Activated naive CD4-positive, alpha-beta T cell treated with anti-CD3 and anti-CD28 coated beads, Interleukin-2, amount 10 ng/mL, durations not matched to agents 7 days and 5 days (primary cell): ENCODE data around the gene HPS3.
A peak's percentile ranks its signal among the peaks of the same experiment; 100 is the strongest.

Experiments used
- CTCF ChIA-PET: fragments of 350-600 bp; sonication (Branson Sonifier 250); formaldehyde crosslinking; loops from one replicate; lab custom pipeline; 2021; ENCODE audit warnings: antibody characterized with exemption; lab: Charles Lee
- DNase-seq: peaks from one replicate; pipeline ENCODE4 v3.0.0-alpha.2; 2020
- H3K27ac Mint-ChIP-seq: one replicate; pipeline ENCODE4 v1.8.0; 2021; ENCODE audit warnings: mild to moderate bottlenecking, moderate library complexity, mixed read lengths
- H3K27me3 Mint-ChIP-seq: one replicate; pipeline ENCODE4 v1.8.0; 2021; ENCODE audit warnings: mild to moderate bottlenecking, mixed read lengths
- H3K36me3 Mint-ChIP-seq: one replicate; pipeline ENCODE4 v1.8.0; 2021; ENCODE audit warnings: mixed read lengths
- H3K4me1 Mint-ChIP-seq: one replicate; pipeline ENCODE4 v1.8.0; 2021; ENCODE audit warnings: mixed read lengths
- H3K4me3 Mint-ChIP-seq: one replicate; pipeline ENCODE4 v1.8.0; 2021; ENCODE audit warnings: mild to moderate bottlenecking, moderate library complexity, mixed read lengths
- H3K9me3 Mint-ChIP-seq: one replicate; pipeline ENCODE4 v1.8.0; 2021; ENCODE audit warnings: mixed read lengths

HPS3 gene, protein sequence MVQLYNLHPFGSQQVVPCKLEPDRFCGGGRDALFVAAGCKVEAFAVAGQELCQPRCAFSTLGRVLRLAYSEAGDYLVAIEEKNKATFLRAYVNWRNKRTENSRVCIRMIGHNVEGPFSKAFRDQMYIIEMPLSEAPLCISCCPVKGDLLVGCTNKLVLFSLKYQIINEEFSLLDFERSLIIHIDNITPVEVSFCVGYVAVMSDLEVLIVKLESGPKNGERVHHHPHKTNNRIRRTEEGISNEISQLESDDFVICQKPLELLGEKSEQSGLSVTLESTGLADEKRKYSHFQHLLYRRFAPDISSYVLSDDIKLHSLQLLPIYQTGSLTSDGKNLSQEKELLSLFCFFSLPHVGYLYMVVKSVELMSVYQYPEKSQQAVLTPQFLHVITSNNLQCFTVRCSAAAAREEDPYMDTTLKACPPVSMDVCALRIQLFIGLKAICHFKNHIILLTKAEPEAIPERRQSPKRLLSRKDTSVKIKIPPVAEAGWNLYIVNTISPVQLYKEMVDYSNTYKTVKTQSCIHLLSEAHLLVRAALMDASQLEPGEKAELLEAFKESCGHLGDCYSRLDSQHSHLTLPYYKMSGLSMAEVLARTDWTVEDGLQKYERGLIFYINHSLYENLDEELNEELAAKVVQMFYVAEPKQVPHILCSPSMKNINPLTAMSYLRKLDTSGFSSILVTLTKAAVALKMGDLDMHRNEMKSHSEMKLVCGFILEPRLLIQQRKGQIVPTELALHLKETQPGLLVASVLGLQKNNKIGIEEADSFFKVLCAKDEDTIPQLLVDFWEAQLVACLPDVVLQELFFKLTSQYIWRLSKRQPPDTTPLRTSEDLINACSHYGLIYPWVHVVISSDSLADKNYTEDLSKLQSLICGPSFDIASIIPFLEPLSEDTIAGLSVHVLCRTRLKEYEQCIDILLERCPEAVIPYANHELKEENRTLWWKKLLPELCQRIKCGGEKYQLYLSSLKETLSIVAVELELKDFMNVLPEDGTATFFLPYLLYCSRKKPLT

GRCh38 chr3:149129326-149130205 lies at the start of gene HPS3:
Gene HPS3 (plus strand): TSS chr3:149129638. CDS start chr3:149129724, 86 bp downstream.
- no peaks in the 10 kb centered on the region for H3K9me3 Mint-ChIP-seq
- H3K27ac Mint-ChIP-seq = peak within 1 kb of the TSS; percentile 86
- H3K27me3 Mint-ChIP-seq = peaks cover 30% of the 10 kb centered on the region
- H3K4me3 Mint-ChIP-seq = peak within 1 kb of the TSS; percentile 82
- CTCF ChIA-PET = interaction anchor here (0.6 to 2.2 kb wide), 6 partner anchors 9 to 146 kb away, joined by 3 to 19 read pairs (median 4); no protein-coding TSS in a partner anchor
- DNase-seq = peak; percentile 90
- H3K4me1 Mint-ChIP-seq = peaks cover 39% of the 10 kb centered on the region
- H3K36me3 Mint-ChIP-seq = peaks cover 10% of the 10 kb centered on the region

GRCh38 chr3:149080011-149080698 lies 49.3 kb upstream of the HPS3 start:
- peaks cover 10% of the 10 kb centered on the region for H3K4me1 Mint-ChIP-seq
- no peak for DNase-seq
- H3K4me3 Mint-ChIP-seq = no peak overlapping the region
- no peaks in the 10 kb centered on the region for H3K27me3 Mint-ChIP-seq
- no peak overlapping the region for H3K27ac Mint-ChIP-seq
- CTCF ChIA-PET = no interaction called here
- H3K9me3 Mint-ChIP-seq = no peaks in the 10 kb centered on the region
- H3K36me3 Mint-ChIP-seq = peaks cover 5% of the 10 kb centered on the region

DNA sequence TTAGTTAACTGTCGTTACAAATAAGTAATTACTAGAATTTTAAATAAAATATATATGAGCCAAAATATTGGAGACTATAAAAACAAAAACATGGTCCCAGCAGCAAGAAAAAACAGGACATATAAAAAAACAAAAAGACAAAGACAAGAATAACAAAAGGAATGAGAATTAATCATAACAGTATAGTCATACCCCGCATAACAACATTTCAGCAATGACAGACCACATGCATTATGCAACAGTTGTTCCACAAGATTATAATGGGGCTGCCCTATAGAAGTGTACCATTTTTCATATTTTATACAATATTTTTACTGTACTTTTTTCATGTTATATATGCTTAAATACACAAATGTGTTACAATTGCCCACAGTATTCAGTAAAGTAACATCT lies 48.7 kb upstream of the HPS3 start:
- H3K27me3 Mint-ChIP-seq = no peaks in the 10 kb centered on the region
- CTCF ChIA-PET = no interaction called here
- peaks cover 6% of the 10 kb centered on the region for H3K36me3 Mint-ChIP-seq
- no peaks in the 10 kb centered on the region for H3K9me3 Mint-ChIP-seq
- H3K4me3 Mint-ChIP-seq = no peak overlapping the region
- peaks cover 14% of the 10 kb centered on the region for H3K4me1 Mint-ChIP-seq
- H3K27ac Mint-ChIP-seq = no peak overlapping the region
- DNase-seq = no peak

DNA sequence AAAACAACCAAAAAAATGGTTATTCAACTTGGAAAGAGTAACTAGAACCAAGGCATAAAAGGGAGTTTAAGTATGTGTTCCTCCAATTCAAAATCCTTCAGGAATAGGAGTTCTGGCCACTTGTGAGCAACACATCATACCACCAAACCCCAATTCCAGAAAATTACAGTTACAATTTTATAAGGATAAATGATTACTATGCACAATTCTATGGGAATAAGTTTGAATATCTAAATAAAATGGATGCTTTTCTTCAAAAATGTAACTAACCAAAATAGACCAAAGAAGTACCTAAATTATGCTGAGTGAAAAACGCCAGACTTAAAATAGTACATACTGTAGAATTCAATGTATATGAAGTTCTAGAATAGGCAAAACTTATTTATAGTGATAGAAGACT lies 47.7 kb upstream of the HPS3 start:
- no peak for DNase-seq
- Mint-ChIP-seq H3K4me1 (peaks cover 19% of the 10 kb centered on the region), H3K4me3 (no peak overlapping the region), H3K36me3 (peaks cover 6% of the 10 kb centered on the region), H3K27ac (no peak overlapping the region), H3K27me3 (no peaks in the 10 kb centered on the region), H3K9me3 (no peaks in the 10 kb centered on the region)
- CTCF ChIA-PET = no interaction called here

DNA sequence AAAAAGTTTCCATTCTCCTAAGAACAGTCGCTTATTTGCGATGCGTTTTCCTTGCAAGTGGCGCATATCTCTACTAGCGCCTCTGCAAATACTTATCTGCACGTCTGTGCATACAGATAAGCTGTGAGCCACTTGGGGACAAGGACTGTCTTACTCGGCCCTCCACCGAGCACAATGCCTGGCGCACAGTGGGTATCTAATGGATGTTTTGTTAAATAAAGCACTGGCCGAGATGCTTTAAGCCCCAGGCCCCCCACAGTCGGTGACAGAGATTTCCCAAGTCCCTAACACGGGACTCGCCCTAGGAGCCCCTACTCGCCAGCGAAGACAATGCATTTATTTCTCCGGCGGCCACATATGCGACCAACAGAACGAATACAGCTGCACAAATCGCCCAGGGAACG lies 43.6 kb upstream of the HPS3 start:
- DNase-seq = peak; percentile 36
- CTCF ChIA-PET = interaction anchor here (1.1 kb wide), 1 partner anchor 94 kb away, joined by 3 read pairs; the partner anchor contains the start of gene GYG1
- no peaks in the 10 kb centered on the region for H3K9me3 Mint-ChIP-seq

GRCh38 chr3:149086232-149086988 lies 43.0 kb upstream of the HPS3 start, which contains the start of gene HLTF:
Gene HLTF (minus strand): TSS chr3:149086533. CDS start chr3:149086336, 197 bp downstream.
- CTCF ChIA-PET = interaction anchor here (1.1 kb wide), 1 partner anchor 95 kb away, joined by 3 read pairs; the partner anchor contains the start of gene GYG1
- DNase-seq = peak; percentile 94
- no peaks in the 10 kb centered on the region for H3K9me3 Mint-ChIP-seq
- peak within 1 kb of the TSS; percentile 87 for H3K4me3 Mint-ChIP-seq
- H3K27ac Mint-ChIP-seq = peak within 1 kb of the TSS; percentile 86
- peaks cover 20% of the 10 kb centered on the region for H3K4me1 Mint-ChIP-seq
- H3K36me3 Mint-ChIP-seq = peaks cover 6% of the 10 kb centered on the region
- H3K27me3 Mint-ChIP-seq = peaks cover 3% of the 10 kb centered on the region

More for the DNA sequence above, 43.6 kb upstream of the HPS3 start:
- Mint-ChIP-seq H3K27me3 (peaks cover 2% of the 10 kb centered on the region), H3K4me1 (peaks cover 20% of the 10 kb centered on the region), H3K27ac (peak overlapping the region; percentile 86), H3K36me3 (peaks cover 6% of the 10 kb centered on the region), H3K4me3 (peak overlapping the region; percentile 87)

- H3K27me3 Mint-ChIP-seq = peaks cover 3% of the 10 kb centered on the region
- peak overlapping the region; percentile 87 for H3K4me3 Mint-ChIP-seq
- H3K27ac Mint-ChIP-seq = no peak overlapping the region
- DNase-seq = no peak
- H3K4me1 Mint-ChIP-seq = peaks cover 20% of the 10 kb centered on the region
- no peaks in the 10 kb centered on the region for H3K9me3 Mint-ChIP-seq
- CTCF ChIA-PET = no interaction called here
- H3K36me3 Mint-ChIP-seq = peaks cover 6% of the 10 kb centered on the region
Measured at GRCh38 chr3:149087208-149087607, 42.2 kb upstream of the HPS3 start.

GRCh38 chr3:149089395-149089794 lies 40.0 kb upstream of the HPS3 start:
- Mint-ChIP-seq H3K4me1 (peaks cover 16% of the 10 kb centered on the region), H3K9me3 (no peaks in the 10 kb centered on the region), H3K4me3 (no peak overlapping the region), H3K27me3 (peaks cover 3% of the 10 kb centered on the region), H3K36me3 (peaks cover 2% of the 10 kb centered on the region), H3K27ac (no peak overlapping the region)
- DNase-seq = no peak
- CTCF ChIA-PET = no interaction called here

- CTCF ChIA-PET = interaction anchor here (0.5 to 1.2 kb wide), 3 partner anchors 30 to 1521 kb away, joined by 3 to 4 read pairs (median 3); no protein-coding TSS in a partner anchor
- Mint-ChIP-seq H3K4me3 (no peak overlapping the region), H3K9me3 (no peaks in the 10 kb centered on the region), H3K27ac (no peak overlapping the region), H3K4me1 (peaks cover 8% of the 10 kb centered on the region), H3K27me3 (peaks cover 3% of the 10 kb centered on the region), H3K36me3 (peaks cover 1% of the 10 kb centered on the region)
- no peak for DNase-seq
Measured at GRCh38 chr3:149090461-149090860, 39.0 kb upstream of the HPS3 start.

DNA sequence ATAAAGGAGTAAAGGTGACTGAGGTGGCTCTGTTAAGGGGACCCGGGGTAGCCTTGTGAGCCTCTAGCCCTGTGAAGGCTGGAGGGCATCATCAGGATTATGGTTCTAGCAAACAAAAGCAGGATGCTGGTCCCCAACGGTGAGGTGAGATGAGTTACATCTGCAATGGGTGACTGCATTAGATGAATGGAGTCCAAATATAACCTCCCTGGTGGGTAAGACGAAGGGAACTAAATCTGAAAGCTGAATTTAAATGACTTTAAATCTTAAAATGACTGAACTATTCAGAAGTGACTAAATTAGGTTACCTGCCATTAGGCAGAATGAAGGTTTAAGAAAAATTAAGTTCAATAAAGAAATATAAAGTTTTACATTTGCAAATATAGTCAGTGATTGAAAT lies 38.5 kb upstream of the HPS3 start:
- no peaks in the 10 kb centered on the region for H3K36me3 Mint-ChIP-seq
- no peak overlapping the region for H3K4me3 Mint-ChIP-seq
- no peaks in the 10 kb centered on the region for H3K9me3 Mint-ChIP-seq
- peaks cover 3% of the 10 kb centered on the region for H3K27me3 Mint-ChIP-seq
- DNase-seq = no peak
- H3K4me1 Mint-ChIP-seq = peaks cover 4% of the 10 kb centered on the region
- no peak overlapping the region for H3K27ac Mint-ChIP-seq
- CTCF ChIA-PET = interaction anchor here (0.9 to 1.2 kb wide), 2 partner anchors 30 to 135 kb away, joined by 3 read pairs; no protein-coding TSS in a partner anchor

DNA sequence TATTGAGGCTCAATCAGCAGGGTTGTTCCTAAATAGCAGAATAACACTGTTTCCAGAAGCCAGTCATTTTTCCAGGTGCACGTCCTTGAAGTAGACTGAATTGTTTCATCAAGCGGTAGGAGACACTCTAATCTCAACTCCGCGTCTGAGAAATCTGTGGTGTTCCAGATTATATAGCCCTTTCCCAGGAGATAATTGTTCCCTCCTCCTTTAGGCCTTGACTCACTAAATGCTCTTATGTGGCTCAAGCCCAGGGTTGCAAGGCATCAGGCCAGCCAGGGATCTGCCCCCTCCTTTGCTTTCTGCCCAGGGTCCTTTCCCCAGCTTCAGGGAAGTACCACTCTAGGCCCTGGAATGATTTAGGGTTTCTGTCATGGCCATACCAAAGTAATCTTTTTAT lies 37.5 kb upstream of the HPS3 start:
- Mint-ChIP-seq H3K27ac (no peak overlapping the region), H3K27me3 (peaks cover 3% of the 10 kb centered on the region), H3K4me3 (no peak overlapping the region), H3K36me3 (no peaks in the 10 kb centered on the region), H3K4me1 (no peaks in the 10 kb centered on the region), H3K9me3 (no peaks in the 10 kb centered on the region)
- no peak for DNase-seq
- CTCF ChIA-PET = no interaction called here

GRCh38 chr3:149095487-149095886 lies 34.0 kb upstream of the HPS3 start:
- H3K4me3 Mint-ChIP-seq = no peak overlapping the region
- CTCF ChIA-PET = no interaction called here

More at GRCh38 chr3:149095487-149095886, 34.0 kb upstream of the HPS3 start:
- Mint-ChIP-seq H3K27ac (no peak overlapping the region), H3K27me3 (peaks cover 3% of the 10 kb centered on the region), H3K9me3 (no peaks in the 10 kb centered on the region), H3K4me1 (no peaks in the 10 kb centered on the region), H3K36me3 (no peaks in the 10 kb centered on the region)
- DNase-seq = no peak
